ENCODE data around the gene ERFL.

- TF ChIP-seq CTCF (IDR thresholded peaks at IDR 0.05): no peak
- TF ChIP-seq EP300 (IDR thresholded peaks at IDR 0.05): no peak
Measured at GRCh38 chr19:41924151-41925145, 3.8 kb downstream of the ERFL start.

Measured in esophagus muscularis mucosa (tissue), 3 donors.